Breast epithelium (tissue), 4 donors: Measurements from ENCODE around the gene MEIS3. TPM values are rescaled to one million over a fixed set of nuclear protein-coding genes. Genes with fewer than 3 reads are reported as not detected.

ENCODE experiments used
- DNase-seq, 2 donors: peaks; one replicate each; pipeline ENCODE4 v3.0.0-alpha.2; 2019; ENCODE audit warnings: low spot score in 2 of 2
- H3K27ac ChIP-seq, 2 donors: fragments of 200-600 bp; sonication (generic) in 1 of 2; one replicate each; pipeline ENCODE4 v1.5.1; 2016 to 2019; ENCODE audit warnings: mild to moderate bottlenecking in 1 of 2
- H3K27me3 ChIP-seq, 2 donors: fragments of 200-600 bp; sonication (generic) in 1 of 2; one replicate each; pipeline versions ENCODE4 v1.5.1 to v1.6.0; 2017 to 2019; ENCODE audit warnings: control low read depth in 1 of 2, mild to moderate bottlenecking in 1 of 2
- H3K36me3 ChIP-seq: fragments of 200-600 bp; one replicate; pipeline ENCODE4 v1.5.1; 2019
- H3K4me1 ChIP-seq, 2 donors: fragments of 200-600 bp; sonication (generic); one replicate each; pipeline ENCODE4 v1.5.1; 2016 to 2019; ENCODE audit warnings: control low read depth in 1 of 2
- H3K4me3 ChIP-seq, 3 donors: fragments of 200-600 bp; sonication (generic); 1 replicate in 2 of 3; 2 replicates in 1 of 3; pipeline ENCODE4 v1.5.1; 2016 to 2019; ENCODE audit warnings: mild to moderate bottlenecking in 3 of 3, moderate library complexity in 2 of 3
- H3K9me3 ChIP-seq, 2 donors: fragments of 200-600 bp; sonication (generic) in 1 of 2; one replicate each; pipeline ENCODE4 v1.5.1; 2016 to 2019; ENCODE audit warnings: control low read depth in 1 of 2
- CTCF ChIP-seq, 3 donors: fragments of 450-650 bp; IDR thresholded peaks; one replicate each; pipeline ENCODE4 v1.5.1; 2016 to 2017; ENCODE audit warnings: antibody characterized with exemption in 3 of 3, mild to moderate bottlenecking in 3 of 3, moderate library complexity in 3 of 3
- POLR2A ChIP-seq: fragments of 450-650 bp; IDR thresholded peaks from one replicate; pipeline ENCODE4 v1.6.1; 2016; ENCODE audit warnings: antibody characterized with exemption, mild to moderate bottlenecking, moderate library complexity
- POLR2AphosphoS5 ChIP-seq, 3 donors: sonication (generic); formaldehyde crosslinking; IDR thresholded peaks; one replicate each; pipeline ENCODE4 v1.6.1; 2017; ENCODE audit warnings: antibody characterized with exemption in 3 of 3
- intact Hi-C: fragments of 100-400 bp; cut with DNase I; formaldehyde crosslinking; loops from one replicate; pipeline ENCODE4 v1.15.1; 2023; ENCODE audit warnings: low total_unique reads
- total RNA-seq, 3 donors: library from RNA; depleted of rRNA; stranded (reverse); fragments of >200 nt; gene quantifications; one replicate each; pipeline ENCODE4 v1.1.0, GENCODE V29; 2016

MEIS3 gene
- total RNA-seq, 3 donors from 2014 or later = 13.1 to 41.6 (median 17.1) TPM

GRCh38 chr19:47459477-47459876, 40.1 kb upstream of the MEIS3 start:
- TF ChIP-seq CTCF (IDR thresholded peaks at IDR 0.05) (no peak), POLR2AphosphoS5 (IDR thresholded peaks at IDR 0.05) (no peak), POLR2A (no peak)
- no peak for DNase-seq
- intact Hi-C loops = no loop called here
- Histone ChIP-seq H3K36me3 (no peaks in the 10 kb centered on the region), H3K4me1 (peaks cover 0 to 4% of the 10 kb centered on the region in 2 donors), H3K27ac (no peak overlapping the region), H3K9me3 (peaks cover 12 to 14% of the 10 kb centered on the region in 2 donors), H3K27me3 (peaks cover 6 to 68% of the 10 kb centered on the region in 2 donors), H3K4me3 (no peak overlapping the region)

- H3K36me3 ChIP-seq = no peaks in the 10 kb centered on the region
- intact Hi-C loops = no loop called here
- no peak overlapping the region for H3K4me3 ChIP-seq
- H3K27ac ChIP-seq = no peak overlapping the region
- TF ChIP-seq POLR2AphosphoS5 (IDR thresholded peaks at IDR 0.05) (no peak), POLR2A (no peak), CTCF (IDR thresholded peaks at IDR 0.05) (no peak)
- H3K4me1 ChIP-seq = peaks cover 0 to 4% of the 10 kb centered on the region in 2 donors
- H3K9me3 ChIP-seq = peaks cover 12 to 14% of the 10 kb centered on the region in 2 donors
- DNase-seq = no peak
- peaks cover 6 to 68% of the 10 kb centered on the region in 2 donors for H3K27me3 ChIP-seq
Measured at GRCh38 chr19:47458672-47459071, 39.3 kb upstream of the MEIS3 start.

DNA sequence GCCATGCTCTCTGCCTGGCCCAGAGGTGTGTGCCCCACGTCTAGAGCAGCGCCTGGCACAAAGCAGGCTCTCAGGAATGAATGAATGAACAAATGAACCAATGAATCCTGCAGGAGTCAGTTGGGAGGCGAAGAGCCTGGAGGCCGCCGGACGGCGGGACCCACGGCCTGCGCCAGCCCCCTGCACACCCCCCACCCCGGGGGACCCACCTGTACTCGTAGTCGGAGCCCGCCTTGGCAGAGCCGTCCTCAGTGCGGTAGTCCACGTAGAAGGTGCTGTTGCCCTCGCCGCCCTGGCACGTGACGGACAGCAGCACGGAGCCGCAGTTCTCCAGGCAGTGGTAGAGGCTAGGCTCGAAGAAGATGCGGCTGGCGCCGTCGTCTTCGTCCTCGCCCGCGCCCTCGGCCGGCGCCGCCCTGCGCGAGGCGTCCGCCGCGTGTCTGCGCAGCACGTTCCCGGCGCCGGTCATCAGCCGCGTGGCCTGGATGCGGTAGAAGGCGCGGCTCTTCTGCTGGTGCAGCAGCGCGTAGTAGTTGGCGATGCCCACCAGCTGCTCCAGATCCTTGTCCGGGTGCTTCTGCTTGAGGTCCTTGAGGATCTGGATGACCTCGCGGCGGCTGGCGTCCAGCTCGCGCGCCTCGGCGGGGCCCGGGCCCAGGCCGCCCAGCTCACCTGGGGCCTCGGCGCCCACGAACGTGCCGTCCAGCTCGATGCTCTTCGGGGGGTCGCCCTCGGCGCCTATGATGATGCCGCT, 37.6 kb upstream of the MEIS3 start:
- DNase-seq = no peak

GRCh38 chr19:47450478-47450877, 31.2 kb upstream of the MEIS3 start:
- peaks cover 3% of the 10 kb centered on the region in 2 donors for H3K9me3 ChIP-seq
- DNase-seq = no peak
- TF ChIP-seq POLR2AphosphoS5 (IDR thresholded peaks at IDR 0.05) (no peak), POLR2A (no peak), CTCF (IDR thresholded peaks at IDR 0.05) (no peak)
- no peak overlapping the region for H3K27ac ChIP-seq
- no peak overlapping the region for H3K4me3 ChIP-seq
- no peaks in the 10 kb centered on the region for H3K36me3 ChIP-seq
- intact Hi-C loops = no loop called here
- peaks cover 4 to 31% of the 10 kb centered on the region in 2 donors for H3K27me3 ChIP-seq
- H3K4me1 ChIP-seq = no peaks in the 10 kb centered on the region

More for the DNA sequence above, 37.6 kb upstream of the MEIS3 start:
- H3K27me3 ChIP-seq = peaks cover 6 to 63% of the 10 kb centered on the region in 2 donors
- no peaks in the 10 kb centered on the region for H3K36me3 ChIP-seq
- H3K4me1 ChIP-seq = peaks cover 0 to 4% of the 10 kb centered on the region in 2 donors
- peak overlapping the region in 2 of 3 donors; percentile 14 to 55 for H3K4me3 ChIP-seq
- intact Hi-C loops = no loop called here
- peaks cover 12 to 14% of the 10 kb centered on the region in 2 donors for H3K9me3 ChIP-seq
- no peak overlapping the region for H3K27ac ChIP-seq
- TF ChIP-seq POLR2AphosphoS5 (IDR thresholded peaks at IDR 0.05) (no peak), POLR2A (no peak), CTCF (IDR thresholded peaks at IDR 0.05) (no peak)

- H3K4me1 ChIP-seq = no peaks in the 10 kb centered on the region
- H3K9me3 ChIP-seq = no peaks in the 10 kb centered on the region
- H3K27ac ChIP-seq = no peak overlapping the region
- H3K27me3 ChIP-seq = peaks cover 8 to 52% of the 10 kb centered on the region in 2 donors
- TF ChIP-seq POLR2A = no peak
- no peak for TF ChIP-seq CTCF (IDR thresholded peaks at IDR 0.05)
- TF ChIP-seq POLR2AphosphoS5 (IDR thresholded peaks at IDR 0.05) = no peak
- intact Hi-C loops = no loop called here
- H3K4me3 ChIP-seq = no peak overlapping the region
- H3K36me3 ChIP-seq = no peaks in the 10 kb centered on the region
- DNase-seq = no peak
Measured at GRCh38 chr19:47448360-47448727, 29.0 kb upstream of the MEIS3 start.
